ENCODE data around the gene TMEM18. TPM values are rescaled to one million over a fixed set of nuclear protein-coding genes. Genes with fewer than 3 reads are reported as not detected.

TMEM18 gene
- polyA plus RNA-seq, 1 of the 3 experiments (the other 2 are of a cell fraction): 29.3 TPM

DNA sequence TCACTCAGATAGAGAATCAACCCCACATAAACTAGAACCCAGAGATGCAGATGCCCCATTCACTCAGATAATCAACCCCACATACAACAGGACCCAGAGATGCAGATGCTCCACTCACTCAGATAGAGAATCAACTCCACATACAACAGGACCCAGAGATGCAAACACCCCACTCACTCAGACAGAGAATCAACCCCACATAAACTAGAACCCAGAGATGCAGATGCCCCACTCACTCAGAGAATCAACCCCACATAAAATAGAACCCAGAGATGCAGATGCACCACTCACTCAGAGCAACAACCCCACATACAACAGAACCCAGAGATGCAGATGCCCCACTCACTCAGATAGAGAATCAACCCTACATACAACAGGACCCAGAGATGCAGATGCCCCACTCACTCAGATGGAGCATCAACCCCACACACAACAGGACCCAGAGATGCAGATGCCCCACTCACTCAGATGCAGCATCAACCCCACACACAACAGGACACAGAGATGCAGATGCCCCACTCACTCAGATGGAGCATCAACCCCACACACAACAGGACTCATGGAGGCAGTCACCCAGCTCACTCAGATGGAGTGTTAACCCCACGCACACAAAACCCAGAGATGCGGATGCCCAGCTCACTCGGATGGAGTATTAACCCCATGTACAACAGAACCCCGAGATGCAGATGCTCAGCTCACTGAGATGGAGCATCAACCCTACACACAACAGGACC lies 11.7 kb downstream of the TMEM18 start:
- Histone ChIP-seq H3K4me2 (no peak overlapping the region), H3K9me3 (no peaks in the 10 kb centered on the region), H4K20me1 (ENCODE audit: insufficient read depth) (no peaks in the 10 kb centered on the region), H3F3A (replicated peaks; ENCODE audit: insufficient read depth) (no peaks in the 10 kb centered on the region), H3K4me1 (ENCODE audit: control insufficient read depth in 1 of 2, insufficient read depth in 2 of 2, low read depth in 1 of 2, low read length in 1 of 2) (no peaks in the 10 kb centered on the region), H3K9me2 (no peaks in the 10 kb centered on the region), H3K27me3 (ENCODE audit: insufficient read depth) (no peaks in the 10 kb centered on the region), H2AFZ (ENCODE audit: low read depth) (no peak overlapping the region), H3K79me2 (ENCODE audit: insufficient read depth) (no peaks in the 10 kb centered on the region), H3K36me3 (replicated peaks in 1 of 2; ENCODE audit: control insufficient read depth in 1 of 2, insufficient read depth in 2 of 2, low read length in 1 of 2) (peaks cover 53 to 62% of the 10 kb centered on the region in 2 experiments), H3K4me3 (ENCODE audit: low read depth in 2 of 2, low read length in 1 of 2) (peak overlapping the region in 1 of 2 experiments; percentile 12; a peak in 1 of 4 replicates), H3K9ac (no peak overlapping the region), H3K27ac (ENCODE audit: low read depth in 2 of 2, low read length in 1 of 2) (no peak overlapping the region)
- WGBS (ENCODE audit: low lambda C conversion rate): no CpG with 5 or more reads among the region's 4 CpGs
- DNase-seq: no peak
- ChIA-PET POLR2A (no interaction called here), CTCF (interaction anchor here (0.7 to 2.5 kb wide), 4 partner anchors 13 to 418 kb away, joined by 3 to 21 read pairs (median 8); no protein-coding TSS in a partner anchor)
- no peak for TF ChIP-seq TAF1 (IDR thresholded peaks at IDR 0.05; ENCODE audit: borderline replicate concordance, low read depth, low read length)

DNA sequence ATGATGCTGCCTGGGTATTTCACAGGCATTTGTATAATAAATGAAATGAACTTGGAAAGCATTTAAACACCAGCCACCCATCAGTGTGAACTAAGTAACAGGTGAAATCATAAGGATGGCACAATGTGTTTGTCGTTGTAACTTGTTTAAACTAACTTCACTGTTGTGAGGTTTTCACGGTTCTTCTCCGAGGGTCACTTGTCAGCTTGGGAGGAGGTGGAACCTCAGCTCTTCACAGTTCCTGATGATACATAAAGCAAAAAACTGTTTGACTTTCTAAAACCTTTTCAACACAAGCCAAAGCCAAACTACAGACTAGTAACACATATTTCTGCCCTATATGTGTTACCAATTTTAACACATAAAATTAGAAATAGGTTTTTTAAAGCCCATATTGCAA lies 13.1 kb downstream of the TMEM18 start:
- Histone ChIP-seq H3K9me3 (no peaks in the 10 kb centered on the region), H3K4me2 (no peak overlapping the region), H4K20me1 (ENCODE audit: insufficient read depth) (no peaks in the 10 kb centered on the region), H3K9ac (no peak overlapping the region), H3K36me3 (replicated peaks in 1 of 2; ENCODE audit: control insufficient read depth in 1 of 2, insufficient read depth in 2 of 2, low read length in 1 of 2) (peaks cover 46 to 48% of the 10 kb centered on the region in 2 experiments), H2AFZ (ENCODE audit: low read depth) (no peak overlapping the region), H3K4me3 (ENCODE audit: low read depth in 2 of 2, low read length in 1 of 2) (no peak overlapping the region), H3K27ac (ENCODE audit: low read depth in 2 of 2, low read length in 1 of 2) (no peak overlapping the region), H3K79me2 (ENCODE audit: insufficient read depth) (no peaks in the 10 kb centered on the region), H3K9me2 (no peaks in the 10 kb centered on the region), H3K27me3 (ENCODE audit: insufficient read depth) (no peaks in the 10 kb centered on the region), H3F3A (replicated peaks; ENCODE audit: insufficient read depth) (no peaks in the 10 kb centered on the region), H3K4me1 (ENCODE audit: control insufficient read depth in 1 of 2, insufficient read depth in 2 of 2, low read depth in 1 of 2, low read length in 1 of 2) (no peaks in the 10 kb centered on the region)
- ChIA-PET CTCF (interaction anchor here (0.7 to 1.6 kb wide), 2 partner anchors 69 to 135 kb away, joined by 3 read pairs; no protein-coding TSS in a partner anchor), POLR2A (no interaction called here)
- TF ChIP-seq GATA2 (CRISPR knock-in tag; IDR thresholded peaks at IDR 0.05) (no peak), YY1 (IDR thresholded peaks at IDR 0.05; ENCODE audit: low read depth) (no peak), JUND (IDR thresholded peaks at IDR 0.05) (no peak), TEAD4 (IDR thresholded peaks at IDR 0.05; ENCODE audit: borderline replicate concordance, insufficient read depth) (no peak), RAD21 (IDR thresholded peaks at IDR 0.05; ENCODE audit: low read length) (no peak), CHD2 (IDR thresholded peaks at IDR 0.05; ENCODE audit: low read length, partially characterized antibody) (no peak), MEF2A (IDR thresholded peaks at IDR 0.05; ENCODE audit: borderline replicate concordance, low read depth) (no peak), FOXM1 (IDR thresholded peaks at IDR 0.05; ENCODE audit: low read depth) (no peak), SIN3A (IDR thresholded peaks at IDR 0.05; ENCODE audit: borderline replicate concordance, low read depth, low read length) (no peak), RFX5 (IDR thresholded peaks at IDR 0.05; ENCODE audit: low read length) (no peak), TCF12 (IDR thresholded peaks at IDR 0.05) (no peak)
- TF ChIP-seq, protein P1, sequence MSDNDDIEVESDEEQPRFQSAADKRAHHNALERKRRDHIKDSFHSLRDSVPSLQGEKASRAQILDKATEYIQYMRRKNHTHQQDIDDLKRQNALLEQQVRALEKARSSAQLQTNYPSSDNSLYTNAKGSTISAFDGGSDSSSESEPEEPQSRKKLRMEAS (IDR thresholded peaks at IDR 0.05; ENCODE audit: low read depth): no peak
- TF ChIP-seq, protein P2, sequence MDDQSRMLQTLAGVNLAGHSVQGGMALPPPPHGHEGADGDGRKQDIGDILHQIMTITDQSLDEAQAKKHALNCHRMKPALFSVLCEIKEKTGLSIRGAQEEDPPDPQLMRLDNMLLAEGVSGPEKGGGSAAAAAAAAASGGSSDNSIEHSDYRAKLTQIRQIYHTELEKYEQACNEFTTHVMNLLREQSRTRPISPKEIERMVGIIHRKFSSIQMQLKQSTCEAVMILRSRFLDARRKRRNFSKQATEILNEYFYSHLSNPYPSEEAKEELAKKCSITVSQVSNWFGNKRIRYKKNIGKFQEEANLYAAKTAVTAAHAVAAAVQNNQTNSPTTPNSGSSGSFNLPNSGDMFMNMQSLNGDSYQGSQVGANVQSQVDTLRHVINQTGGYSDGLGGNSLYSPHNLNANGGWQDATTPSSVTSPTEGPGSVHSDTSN (IDR thresholded peaks at IDR 0.05): no peak
- 100% methylated on average over 3 of the region's 3 CpGs for WGBS (ENCODE audit: low lambda C conversion rate)
- no peak for DNase-seq

Data from SK-N-SH (cell line).